Measurements from ENCODE around the gene SLC10A3. TPM values are rescaled to one million over a fixed set of nuclear protein-coding genes. Genes with fewer than 3 reads are reported as not detected.

Gene SLC10A3
- total and polyA plus RNA-seq, 2 of the 8 experiments (the other 6 are each of a cell fraction or from before 2014, with no cell fraction given): 6.8 to 9.5 TPM

GRCh38 chrX:154458954-154459778, 31.3 kb downstream of the SLC10A3 start (continued):
- TF ChIP-seq YY1 (IDR thresholded peaks at IDR 0.05; ENCODE audit: low read depth, low read length) (no peak), ASH2L (IDR thresholded peaks at IDR 0.05; ENCODE audit: low read length) (no peak), BACH1 (IDR thresholded peaks at IDR 0.05; ENCODE audit: low read length) (no peak)

All from H1 (cell line).